H1 (cell line): ENCODE data around the gene ZNF521. TPM values are rescaled to one million over a fixed set of nuclear protein-coding genes. Genes with fewer than 3 reads are reported as not detected.

Source experiments
- CTCF ChIA-PET: fragments of 300-600 bp; sonication (Branson Sonifier 250); formaldehyde crosslinking; loops from one replicate; lab custom pipeline; 2021; ENCODE audit not compliant: partially characterized antibody; lab: Charles Lee
- POLR2A ChIA-PET: fragments of 300-600 bp; sonication (Branson Sonifier 250); formaldehyde crosslinking; loops from one replicate; lab custom pipeline; 2021; ENCODE audit warnings: inconsistent platforms; ENCODE audit not compliant: partially characterized antibody; lab: Charles Lee
- DNase-seq, 2 experiments: peaks; one replicate each; pipeline versions ENCODE4 v3.0.0 to v3.0.0-alpha.2; 2010 to 2022; ENCODE audit warnings: low spot score in 2 of 2, low read depth in 1 of 2, mixed read lengths in 1 of 2
- FAIRE-seq: peaks from 2 replicates; lab custom pipeline; 2011; peaks lifted over from hg19 to GRCh38; lab: Jason Lieb, UNC
- H2AFZ ChIP-seq: 2 replicates; pipeline ENCODE4 v1.8.1; 2012; ENCODE audit warnings: low read length, inconsistent platforms
- H2AK5ac ChIP-seq: 2 replicates; pipeline ENCODE4 v1.6.1; 2013; ENCODE audit warnings: low read depth, low read length
- H2BK120ac ChIP-seq: replicated peaks from 2 replicates; pipeline ENCODE3; 2013; ENCODE audit warnings: low read depth, low read length, inconsistent platforms
- H2BK12ac ChIP-seq: 2 replicates; pipeline ENCODE4 v1.6.1; 2013; ENCODE audit warnings: low read depth, low read length
- H2BK15ac ChIP-seq: 2 replicates; pipeline ENCODE4 v1.6.1; 2013; ENCODE audit warnings: low read length
- H2BK20ac ChIP-seq: 2 replicates; pipeline ENCODE4 v1.6.1; 2013; ENCODE audit warnings: low read length
- H2BK5ac ChIP-seq: 2 replicates; pipeline ENCODE4 v1.6.1; 2013; ENCODE audit warnings: low read depth, low read length
- H3K14ac ChIP-seq: 2 replicates; pipeline ENCODE4 v1.6.1; 2013; ENCODE audit warnings: inconsistent platforms; ENCODE audit not compliant: insufficient read length
- H3K18ac ChIP-seq: 2 replicates; pipeline ENCODE4 v1.6.1; 2013; ENCODE audit warnings: low read length; ENCODE audit errors: extremely low read depth
- H3K23ac ChIP-seq: 2 replicates; pipeline ENCODE4 v1.6.1; 2013; ENCODE audit warnings: inconsistent platforms; ENCODE audit not compliant: insufficient read length
- H3K23me2 ChIP-seq: 2 replicates; pipeline ENCODE4 v1.6.1; 2013; ENCODE audit warnings: low read depth, low read length
- H3K27ac ChIP-seq: 2 replicates; pipeline ENCODE4 v1.6.1; 2011; ENCODE audit warnings: low read depth, low read length, inconsistent platforms
- H3K27me3 ChIP-seq, 4 experiments: replicated peaks in 1 of 4; 1 replicate in 1 of 4; 2 replicates in 3 of 4; pipeline versions ENCODE4 v1.6.1 to v1.8.1; 2011 to 2013; ENCODE audit warnings: low read length in 3 of 4, mild to moderate bottlenecking in 3 of 4, inconsistent platforms in 2 of 4, mixed read lengths in 2 of 4, moderate library complexity in 1 of 4; ENCODE audit not compliant: control insufficient read depth in 3 of 4, insufficient read depth in 3 of 4; ENCODE audit errors: extremely low read depth in 1 of 4
- H3K36me3 ChIP-seq, 4 experiments: 2 replicates each; pipeline versions ENCODE4 v1.6.1 to v1.8.1; 2011 to 2013; ENCODE audit warnings: mild to moderate bottlenecking in 4 of 4, low read length in 3 of 4, moderate library complexity in 2 of 4, control low read depth in 1 of 4, inconsistent platforms in 1 of 4; ENCODE audit not compliant: insufficient read depth in 4 of 4, control insufficient read depth in 2 of 4
- H3K4ac ChIP-seq: replicated peaks from 2 replicates; pipeline ENCODE3; 2013; ENCODE audit warnings: low read length, low read depth, mixed read lengths, inconsistent platforms; ENCODE audit not compliant: insufficient read length
- H3K4me1 ChIP-seq, 4 experiments: replicated peaks in 1 of 4; 1 replicate in 1 of 4; 2 replicates in 3 of 4; pipeline versions ENCODE4 v1.6.1 to v1.8.1; 2011 to 2013; ENCODE audit warnings: low read length in 3 of 4, inconsistent platforms in 2 of 4, mixed read lengths in 1 of 4; ENCODE audit not compliant: insufficient read depth in 4 of 4, control insufficient read depth in 3 of 4
- H3K4me2 ChIP-seq, 2 experiments: 2 replicates each; pipeline versions ENCODE4 v1.6.1 to v1.8.1; 2011 to 2013; ENCODE audit warnings: low read depth in 2 of 2, low read length in 2 of 2, control low read depth in 1 of 2, inconsistent platforms in 1 of 2, mild to moderate bottlenecking in 1 of 2; ENCODE audit not compliant: insufficient read depth in 1 of 2
- H3K4me3 ChIP-seq, 4 experiments: fragments of 200-600, 300-600 bp in 1 of 4; sonication (generic), shearing (Covaris generic), sonication (Bioruptor Twin) in 1 of 4; 2 replicates each; pipeline versions ENCODE4 v1.5.1 to v1.8.1; 2011 to 2016; ENCODE audit warnings: low read length in 4 of 4, low read depth in 3 of 4, control low read depth in 2 of 4, inconsistent platforms in 2 of 4, mild to moderate bottlenecking in 2 of 4, mixed read lengths in 1 of 4, moderate library complexity in 1 of 4; ENCODE audit not compliant: insufficient read depth in 2 of 4; ENCODE audit errors: extremely low read depth in 1 of 4
- H3K56ac ChIP-seq: replicated peaks from 2 replicates; pipeline ENCODE3; 2013; ENCODE audit warnings: low read depth, mild to moderate bottlenecking, mixed read lengths, low read length, inconsistent platforms; ENCODE audit not compliant: insufficient read length
- H3K79me1 ChIP-seq: 2 replicates; pipeline ENCODE4 v1.6.1; 2013; ENCODE audit warnings: low read depth, low read length, control low read depth
- H3K79me2 ChIP-seq, 2 experiments: 2 replicates each; pipeline versions ENCODE4 v1.6.1 to v1.8.1; 2012 to 2013; ENCODE audit warnings: low read length in 2 of 2, mild to moderate bottlenecking in 2 of 2, inconsistent platforms in 1 of 2; ENCODE audit not compliant: insufficient read depth in 2 of 2, control insufficient read depth in 1 of 2
- H3K9ac ChIP-seq, 4 experiments: replicated peaks in 1 of 4; 1 replicate in 1 of 4; 2 replicates in 3 of 4; pipeline versions ENCODE4 v1.6.1 to v1.8.1; 2011 to 2013; ENCODE audit warnings: low read depth in 3 of 4, low read length in 3 of 4, control low read depth in 2 of 4, mild to moderate bottlenecking in 2 of 4, moderate library complexity in 2 of 4, inconsistent platforms in 1 of 4; ENCODE audit errors: extremely low read depth in 1 of 4
- H3K9me3 ChIP-seq, 2 experiments: 2 replicates each; pipeline versions ENCODE4 v1.6.1 to v1.8.1; 2012 to 2013; ENCODE audit warnings: mild to moderate bottlenecking in 2 of 2, moderate library complexity in 2 of 2, control low read depth in 1 of 2, inconsistent platforms in 1 of 2, low read depth in 1 of 2, low read length in 1 of 2, mixed read lengths in 1 of 2; ENCODE audit not compliant: insufficient read depth in 2 of 2
- H4K20me1 ChIP-seq, 2 experiments: replicated peaks in 1 of 2; 2 replicates each; pipeline versions ENCODE3 to v1.8.1; 2011 to 2013; ENCODE audit warnings: inconsistent platforms in 2 of 2, low read length in 2 of 2, mild to moderate bottlenecking in 1 of 2; ENCODE audit not compliant: insufficient read depth in 2 of 2, control insufficient read depth in 1 of 2
- H4K5ac ChIP-seq: 2 replicates; pipeline ENCODE4 v1.6.1; 2013; ENCODE audit warnings: low read length, low read depth, mixed read lengths, inconsistent platforms; ENCODE audit not compliant: insufficient read length
- H4K8ac ChIP-seq: 2 replicates; pipeline ENCODE4 v1.8.0; 2013; ENCODE audit warnings: mild to moderate bottlenecking, moderate library complexity, low read length, inconsistent platforms; ENCODE audit not compliant: insufficient read depth; ENCODE audit errors: extremely low read depth
- H4K91ac ChIP-seq: replicated peaks from 2 replicates; pipeline ENCODE3; 2013; ENCODE audit warnings: low read length, mixed read lengths, inconsistent platforms; ENCODE audit not compliant: insufficient read length
- ASH2L ChIP-seq: fragments of 200-600, 300-600 bp; sonication (generic); IDR thresholded peaks from one replicate; pipeline ENCODE4 v1.7.1; 2017; ENCODE audit warnings: low read length
- BCL11A ChIP-seq, 2 experiments: IDR thresholded peaks; one replicate each; pipeline ENCODE4 v1.6.1; 2011; ENCODE audit warnings: low read depth in 2 of 2, low read length in 2 of 2, mild to moderate bottlenecking in 2 of 2
- CBX5 ChIP-seq: fragments of 300-800, 300-1000 bp; sonication (generic); IDR thresholded peaks from 2 replicates; pipeline ENCODE4 v1.7.1; 2016; ENCODE audit warnings: antibody characterized with exemption, low read length, low read depth
- CTCF ChIP-seq, 3 experiments: IDR thresholded peaks; 1 replicate in 2 of 3; 2 replicates in 1 of 3; pipeline versions ENCODE4 v1.5.1 to v1.6.1; 2011; ENCODE audit warnings: low read length in 3 of 3, mild to moderate bottlenecking in 3 of 3, inconsistent platforms in 2 of 3, low read depth in 1 of 3, moderate library complexity in 1 of 3; ENCODE audit not compliant: insufficient read depth in 1 of 3; ENCODE audit errors: control extremely low read depth in 1 of 3
- KDM1A ChIP-seq: fragments of 200-600, 300-600 bp; sonication (generic); IDR thresholded peaks from 2 replicates; pipeline ENCODE4 v1.7.1; 2016; ENCODE audit warnings: mild to moderate bottlenecking, low read length, borderline replicate concordance
- KDM4A ChIP-seq: IDR thresholded peaks from one replicate; pipeline ENCODE4 v1.7.1; 2012; ENCODE audit warnings: low read depth, mild to moderate bottlenecking, moderate library complexity, low read length, inconsistent platforms; ENCODE audit not compliant: severe bottlenecking
- NANOG ChIP-seq: IDR thresholded peaks from 2 replicates; pipeline ENCODE4 v1.6.1; 2011; ENCODE audit warnings: low read length, low read depth, mild to moderate bottlenecking, inconsistent platforms; ENCODE audit not compliant: insufficient read depth, poor library complexity, severe bottlenecking
- SIRT6 ChIP-seq: IDR thresholded peaks from one replicate; pipeline ENCODE4 v1.7.1; 2012; ENCODE audit warnings: low read length, inconsistent platforms
- SP1 ChIP-seq: IDR thresholded peaks from 2 replicates; pipeline ENCODE4 v1.6.1; 2011; ENCODE audit warnings: low read depth, low read length
- SP4 ChIP-seq: IDR thresholded peaks from 2 replicates; pipeline ENCODE4 v1.6.1; 2012; ENCODE audit warnings: low read length, inconsistent platforms
- SRF ChIP-seq: IDR thresholded peaks from 2 replicates; pipeline ENCODE4 v1.6.1; 2011; ENCODE audit warnings: mild to moderate bottlenecking, low read depth, low read length, moderate library complexity
- TAF7 ChIP-seq: optimal IDR thresholded peaks from 2 replicates; pipeline ENCODE3; 2011; ENCODE audit warnings: low read depth, mild to moderate bottlenecking, inconsistent platforms, low read length, moderate library complexity, borderline replicate concordance
- WGBS, 2 experiments: shearing (Covaris generic) in 1 of 2; methylation state at CpG; one replicate each; pipeline versions ENCODE4 v1.1.6 to v1.1.7; 2013 to 2015; ENCODE audit warnings: low lambda C conversion rate in 2 of 2, mixed read lengths in 2 of 2, inconsistent platforms in 1 of 2, low coverage in 1 of 2, missing lambda C conversion rate in 1 of 2; ENCODE audit not compliant: insufficient replicate concordance in 2 of 2, insufficient coverage in 1 of 2, insufficient read length in 1 of 2; ENCODE audit errors: extremely low coverage in 1 of 2, missing lambda C conversion rate in 1 of 2; 5-methylcytosine and 5-hydroxymethylcytosine counted together
- polyA plus RNA-seq, 7 experiments: library from polyadenylated mRNA; depleted of rRNA in 3 of 7; stranded (reverse) in 5 of 7; unstranded in 2 of 7; fragments of >200 nt in 5 of 7; fragments of 200-250 nt in 2 of 7; gene quantifications; 1 replicate in 5 of 7; 2 replicates in 1 of 7; 4 replicates in 1 of 7; pipeline versions ENCODE4 v1.2.1 to v1.2.3, GENCODE V29; 2011 to 2013; ENCODE audit warnings: missing spikeins in 2 of 7, mixed read lengths in 2 of 7
- total RNA-seq: library from RNA; stranded (reverse); fragmentation: NEBNext Ultra II Directional; extraction: Animal tissue kit (Norgen Biotek cat#: 25700); gene quantifications from 2 replicates; pipeline ENCODE4 v1.2.1, GENCODE V29; 2021
- TF ChIP-seq, protein P1 (sequence below): IDR thresholded peaks from 2 replicates; pipeline ENCODE4 v1.6.1; 2012; ENCODE audit warnings: inconsistent platforms

Gene ZNF521
- total and polyA plus RNA-seq, 2 of the 8 experiments (the other 6 are each of a cell fraction or from before 2014, with no cell fraction given), result 9.5 to 15.8 TPM

- Histone ChIP-seq H3K18ac (no peak overlapping the region), H3K9ac (no peak overlapping the region), H3K23me2 (no peaks in the 10 kb centered on the region), H3K79me2 (no peaks in the 10 kb centered on the region), H3K9me3 (no peaks in the 10 kb centered on the region), H3K79me1 (no peaks in the 10 kb centered on the region; the same call in 1 of the 2 replicates), H4K20me1 (no peaks in the 10 kb centered on the region), H3K27ac (no peak overlapping the region), H3K4me1 (peaks cover 0 to 7% (median 2%) of the 10 kb centered on the region in 4 experiments; a peak in 4 of 7 replicates), H3K27me3 (no peaks in the 10 kb centered on the region), H2AK5ac (no peak overlapping the region), H3K4ac (no peak overlapping the region), H4K5ac (no peak overlapping the region), H2BK15ac (no peak overlapping the region), H2AFZ (no peak overlapping the region), H3K4me3 (no peak overlapping the region), H4K91ac (no peak overlapping the region), H3K56ac (no peak overlapping the region), H2BK20ac (no peak overlapping the region), H3K23ac (no peak overlapping the region), H2BK120ac (no peak overlapping the region), H2BK5ac (no peak overlapping the region), H3K36me3 (no peaks in the 10 kb centered on the region), H4K8ac (no peak overlapping the region), H3K14ac (no peak overlapping the region), H3K4me2 (no peak overlapping the region), H2BK12ac (no peak overlapping the region)
- CTCF ChIA-PET, result no interaction called here
- POLR2A ChIA-PET, result no interaction called here
- FAIRE-seq, result no peak
- WGBS, 2 experiments, result 88% methylated on average over 3 of the region's 3 CpGs; no CpG with 5 or more reads in 1 of the 2 experiments
- DNase-seq, result no peak
- TF ChIP-seq SRF (no peak), CBX5 (no peak), TAF7 (no peak), BCL11A (IDR thresholded peaks at IDR 0.05; ENCODE audit: low read depth in 2 of 2, low read length in 2 of 2) (no peak), SP1 (no peak), SP4 (no peak), CTCF (IDR thresholded peaks at IDR 0.05; ENCODE audit: control extremely low read depth in 1 of 3, insufficient read depth in 1 of 3, low read depth in 1 of 3, low read length in 3 of 3) (no peak), ASH2L (no peak), SIRT6 (no peak), KDM4A (no peak), KDM1A (no peak), NANOG (no peak)
- TF ChIP-seq, protein P1, sequence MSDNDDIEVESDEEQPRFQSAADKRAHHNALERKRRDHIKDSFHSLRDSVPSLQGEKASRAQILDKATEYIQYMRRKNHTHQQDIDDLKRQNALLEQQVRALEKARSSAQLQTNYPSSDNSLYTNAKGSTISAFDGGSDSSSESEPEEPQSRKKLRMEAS, result no peak
Measured at GRCh38 chr18:25181581-25181980, 170.4 kb downstream of the ZNF521 start.
